SK-N-SH (cell line): ENCODE measurements around the gene NOPCHAP1. TPM values are rescaled to one million over a fixed set of nuclear protein-coding genes. Genes with fewer than 3 reads are reported as not detected.

Experiments
- CTCF ChIA-PET: fragments of 300-600, 350-600 bp; formaldehyde crosslinking; extraction: SDS; loops from one replicate; lab custom pipeline; 2021; lab: Yijun Ruan, JAX
- POLR2A ChIA-PET: fragments of 350-600 bp; sonication (Branson Sonifier 250); formaldehyde crosslinking; extraction: SDS; loops from one replicate; lab custom pipeline; 2020; ENCODE audit warnings: antibody characterized with exemption, inconsistent platforms; lab: Yijun Ruan, JAX
- DNase-seq: peaks from one replicate; pipeline ENCODE4 v3.0.0; 2012
- H2AFZ ChIP-seq: fragments of 200-600 bp; sonication (generic); 2 replicates; pipeline ENCODE4 v1.8.1; 2016; ENCODE audit warnings: antibody characterized with exemption, mild to moderate bottlenecking, low read depth
- H3F3A ChIP-seq: fragments of 200-600 bp; sonication (generic); replicated peaks from 2 replicates; pipeline ENCODE3; 2016; ENCODE audit warnings: antibody characterized with exemption, mild to moderate bottlenecking; ENCODE audit not compliant: insufficient read depth
- H3K27ac ChIP-seq, 2 experiments: fragments of 200-500 bp in 1 of 2; fragments of 200-600 bp in 1 of 2; sonication (Bioruptor generic) in 1 of 2; sonication (generic), shearing (Covaris generic) in 1 of 2; 2 replicates each; pipeline versions ENCODE4 v1.5.1 to v1.6.1; 2014 to 2016; ENCODE audit warnings: low read depth in 2 of 2, inconsistent platforms in 1 of 2, low read length in 1 of 2, mild to moderate bottlenecking in 1 of 2, mixed read lengths in 1 of 2
- H3K27me3 ChIP-seq: fragments of 200-600 bp; sonication (generic), shearing (Covaris generic); 2 replicates; pipeline ENCODE4 v1.6.1; 2016; ENCODE audit warnings: mixed run types; ENCODE audit not compliant: insufficient read depth
- H3K36me3 ChIP-seq, 2 experiments: fragments of 200-500 bp in 1 of 2; fragments of 200-600 bp in 1 of 2; sonication (Bioruptor generic) in 1 of 2; sonication (generic) in 1 of 2; replicated peaks in 1 of 2; 2 replicates each; pipeline versions ENCODE3 to v1.5.1; 2014 to 2016; ENCODE audit warnings: low read length in 1 of 2, mild to moderate bottlenecking in 1 of 2; ENCODE audit not compliant: insufficient read depth in 2 of 2, control insufficient read depth in 1 of 2
- H3K4me1 ChIP-seq, 2 experiments: fragments of 200-500 bp in 1 of 2; fragments of 200-600 bp in 1 of 2; sonication (Bioruptor generic) in 1 of 2; sonication (generic), shearing (Covaris generic) in 1 of 2; 2 replicates each; pipeline versions ENCODE4 v1.5.1 to v1.6.1; 2014 to 2016; ENCODE audit warnings: low read depth in 1 of 2, low read length in 1 of 2, mixed run types in 1 of 2; ENCODE audit not compliant: insufficient read depth in 2 of 2, control insufficient read depth in 1 of 2
- H3K4me2 ChIP-seq: fragments of 200-600 bp; sonication (generic), shearing (Covaris generic); 2 replicates; pipeline ENCODE4 v1.6.1; 2017; ENCODE audit warnings: mixed run types
- H3K4me3 ChIP-seq, 2 experiments: fragments of 200-500 bp in 1 of 2; fragments of 200-600 bp in 1 of 2; sonication (Bioruptor generic) in 1 of 2; sonication (generic), shearing (Covaris generic) in 1 of 2; 2 replicates each; pipeline versions ENCODE4 v1.5.1 to v1.8.1; 2014 to 2016; ENCODE audit warnings: low read depth in 2 of 2, inconsistent platforms in 1 of 2, low read length in 1 of 2, mild to moderate bottlenecking in 1 of 2, mixed read lengths in 1 of 2, moderate library complexity in 1 of 2
- H3K79me2 ChIP-seq: fragments of 200-600 bp; sonication (generic); 2 replicates; pipeline ENCODE4 v1.8.1; 2017; ENCODE audit warnings: mild to moderate bottlenecking; ENCODE audit not compliant: insufficient read depth
- H3K9ac ChIP-seq: fragments of 200-600 bp; sonication (generic); 2 replicates; pipeline ENCODE4 v1.6.1; 2017; ENCODE audit warnings: mixed run types
- H3K9me2 ChIP-seq: fragments of 200-600 bp; sonication (generic); 2 replicates; pipeline ENCODE4 v1.6.1; 2017; ENCODE audit warnings: mixed run types
- H3K9me3 ChIP-seq: fragments of 200-600 bp; sonication (generic); 2 replicates; pipeline ENCODE4 v1.6.1; 2017; ENCODE audit warnings: mixed run types, mild to moderate bottlenecking, moderate library complexity
- H4K20me1 ChIP-seq: fragments of 200-600 bp; sonication (generic); 2 replicates; pipeline ENCODE4 v1.6.1; 2017; ENCODE audit warnings: mild to moderate bottlenecking, mixed run types; ENCODE audit not compliant: insufficient read depth
- EZH2phosphoT487 ChIP-seq: fragments of 200-600 bp; sonication (generic); IDR thresholded peaks from 2 replicates; pipeline ENCODE4 v1.6.1; 2017; ENCODE audit warnings: low read depth, mixed run types, mild to moderate bottlenecking, antibody characterized with exemption, moderate library complexity, borderline replicate concordance
- FOSL2 ChIP-seq: IDR thresholded peaks from 2 replicates; pipeline ENCODE4 v1.4.0; 2012; ENCODE audit warnings: low read depth, mild to moderate bottlenecking, moderate library complexity, borderline replicate concordance
- FOXJ3 ChIP-seq: sonication (generic); formaldehyde crosslinking; IDR thresholded peaks from 2 replicates; pipeline ENCODE4 v1.5.1; 2020; ENCODE audit warnings: mild to moderate bottlenecking, missing genetic modification reagents
- FOXM1 ChIP-seq: IDR thresholded peaks from 2 replicates; pipeline ENCODE4 v1.4.0; 2012; ENCODE audit warnings: low read depth, mild to moderate bottlenecking
- GATA2 ChIP-seq: sonication (generic); formaldehyde crosslinking; IDR thresholded peaks from 2 replicates; pipeline ENCODE4 v1.5.0; 2020; ENCODE audit warnings: mild to moderate bottlenecking, missing genetic modification reagents
- MXI1 ChIP-seq: IDR thresholded peaks from 2 replicates; pipeline ENCODE4 v1.6.1; 2012; ENCODE audit warnings: mild to moderate bottlenecking, low read depth, low read length, improper control_type of control experiment
- RFX5 ChIP-seq: IDR thresholded peaks from 2 replicates; pipeline ENCODE4 v1.6.1; 2012; ENCODE audit warnings: mild to moderate bottlenecking, improper control_type of control experiment, low read length
- SIN3A ChIP-seq: IDR thresholded peaks from 2 replicates; pipeline ENCODE4 v1.6.1; 2012; ENCODE audit warnings: low read depth, mild to moderate bottlenecking, low read length, moderate library complexity, borderline replicate concordance
- SMC3 ChIP-seq: IDR thresholded peaks from 2 replicates; pipeline ENCODE4 v1.6.1; 2012; ENCODE audit warnings: low read depth, low read length, improper control_type of control experiment
- TAF1 ChIP-seq: IDR thresholded peaks from 2 replicates; pipeline ENCODE4 v1.6.1; 2012; ENCODE audit warnings: low read depth, mild to moderate bottlenecking, low read length, moderate library complexity, borderline replicate concordance
- WGBS: methylation state at CpG from one replicate; pipeline ENCODE4 v1.1.6; 2017; ENCODE audit warnings: low lambda C conversion rate; 5-methylcytosine and 5-hydroxymethylcytosine counted together
- polyA plus RNA-seq, 3 experiments: library from polyadenylated mRNA; depleted of rRNA; stranded (reverse); fragments of >200 nt; gene quantifications; 2 replicates each; pipeline ENCODE4 v1.2.3, GENCODE V29; 2012
- TF ChIP-seq, protein P1 (sequence below): IDR thresholded peaks from 2 replicates; pipeline ENCODE4; 2012
- TF ChIP-seq, protein P2 (sequence below): fragments of 150-350 bp; IDR thresholded peaks from 2 replicates; pipeline ENCODE4 v1.6.1; 2017; ENCODE audit warnings: antibody characterized with exemption, low read length, low read depth, borderline replicate concordance
- TF ChIP-seq, protein P3 (sequence below): fragments of 200-600 bp; sonication (generic); IDR thresholded peaks from 2 replicates; pipeline ENCODE4 v1.6.1; 2017; ENCODE audit warnings: antibody characterized with exemption, mild to moderate bottlenecking, moderate library complexity
- TF ChIP-seq, protein P4 (sequence below): IDR thresholded peaks from 2 replicates; pipeline ENCODE4 v1.4.0; 2012; ENCODE audit warnings: low read depth, borderline replicate concordance
- TF ChIP-seq, protein P5 (sequence below): IDR thresholded peaks from 2 replicates; pipeline ENCODE4 v1.4.0; 2012; ENCODE audit warnings: low read depth

The NOPCHAP1 gene
- polyA plus RNA-seq, 1 of the 3 experiments (the other 2 are of a cell fraction): 17.3 TPM

DNA sequence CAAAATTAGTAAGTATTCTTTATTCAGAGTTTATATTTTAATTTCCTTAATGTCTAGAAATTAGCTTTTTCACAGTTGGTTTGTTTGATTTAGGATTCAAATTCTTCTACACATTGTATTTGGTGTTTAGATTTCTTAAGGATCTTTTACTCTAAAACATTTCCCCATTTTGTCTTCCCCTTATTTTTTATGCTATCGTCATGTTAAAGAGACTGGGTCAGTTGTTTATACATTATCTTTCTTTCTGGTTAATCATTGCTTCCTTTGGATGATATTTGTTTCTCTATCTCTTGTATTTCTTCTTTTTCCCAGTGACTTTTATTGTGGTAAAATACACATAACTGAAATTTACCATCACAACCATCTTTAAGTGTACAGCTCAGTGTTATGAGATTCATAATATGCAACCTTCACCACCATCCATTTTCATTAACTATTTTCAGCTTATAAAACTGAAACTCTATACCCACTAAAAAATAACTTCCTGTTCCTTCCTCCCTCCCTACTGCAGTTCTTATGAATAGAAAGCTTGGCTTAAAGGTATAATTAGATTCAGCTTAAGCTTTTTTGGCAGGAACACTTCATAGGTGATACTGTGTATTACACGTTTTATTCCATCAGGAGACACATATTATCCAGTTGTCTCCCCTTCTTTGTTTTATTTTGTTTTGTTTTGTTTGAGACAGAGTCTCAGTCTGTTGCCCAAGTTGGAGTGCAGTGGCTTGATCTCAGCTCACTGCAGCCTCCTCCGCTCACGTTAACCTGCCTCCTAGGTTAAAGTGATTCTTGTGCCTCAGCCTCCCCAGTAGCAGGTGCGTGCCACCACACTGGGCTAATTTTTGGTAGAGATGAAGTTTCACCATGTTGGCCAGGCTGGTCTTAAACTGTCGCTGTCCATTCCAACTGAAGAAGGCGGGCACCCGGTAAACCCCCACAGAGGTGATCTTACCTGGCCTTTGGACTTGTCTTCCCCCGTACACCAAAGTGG, 45.0 kb downstream of the NOPCHAP1 start:
- H3K4me3 ChIP-seq: no peak overlapping the region
- 92% methylated on average over 9 of the region's 9 CpGs for WGBS
- no peaks in the 10 kb centered on the region for H3K27me3 ChIP-seq
- H3K4me2 ChIP-seq: no peak overlapping the region
- POLR2A ChIA-PET: no interaction called here
- TF ChIP-seq, protein P1, sequence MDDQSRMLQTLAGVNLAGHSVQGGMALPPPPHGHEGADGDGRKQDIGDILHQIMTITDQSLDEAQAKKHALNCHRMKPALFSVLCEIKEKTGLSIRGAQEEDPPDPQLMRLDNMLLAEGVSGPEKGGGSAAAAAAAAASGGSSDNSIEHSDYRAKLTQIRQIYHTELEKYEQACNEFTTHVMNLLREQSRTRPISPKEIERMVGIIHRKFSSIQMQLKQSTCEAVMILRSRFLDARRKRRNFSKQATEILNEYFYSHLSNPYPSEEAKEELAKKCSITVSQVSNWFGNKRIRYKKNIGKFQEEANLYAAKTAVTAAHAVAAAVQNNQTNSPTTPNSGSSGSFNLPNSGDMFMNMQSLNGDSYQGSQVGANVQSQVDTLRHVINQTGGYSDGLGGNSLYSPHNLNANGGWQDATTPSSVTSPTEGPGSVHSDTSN: no peak
- TF ChIP-seq RFX5 (no peak), TAF1 (no peak), GATA2 (CRISPR knock-in tag) (no peak), SIN3A (no peak), FOXJ3 (CRISPR knock-in tag) (no peak), EZH2phosphoT487 (no peak), SMC3 (no peak), FOSL2 (no peak)
- TF ChIP-seq, protein P2, sequence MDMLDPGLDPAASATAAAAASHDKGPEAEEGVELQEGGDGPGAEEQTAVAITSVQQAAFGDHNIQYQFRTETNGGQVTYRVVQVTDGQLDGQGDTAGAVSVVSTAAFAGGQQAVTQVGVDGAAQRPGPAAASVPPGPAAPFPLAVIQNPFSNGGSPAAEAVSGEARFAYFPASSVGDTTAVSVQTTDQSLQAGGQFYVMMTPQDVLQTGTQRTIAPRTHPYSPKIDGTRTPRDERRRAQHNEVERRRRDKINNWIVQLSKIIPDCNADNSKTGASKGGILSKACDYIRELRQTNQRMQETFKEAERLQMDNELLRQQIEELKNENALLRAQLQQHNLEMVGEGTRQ: no peak
- H3K9ac ChIP-seq: no peak overlapping the region
- H3K9me3 ChIP-seq: no peaks in the 10 kb centered on the region
- no peak overlapping the region for H3K27ac ChIP-seq
- H3K9me2 ChIP-seq: no peaks in the 10 kb centered on the region
- H3K79me2 ChIP-seq: no peaks in the 10 kb centered on the region
- H3F3A ChIP-seq: no peaks in the 10 kb centered on the region
- no peak for DNase-seq
- peaks cover 6 to 13% of the 10 kb centered on the region in 2 experiments for H3K36me3 ChIP-seq
- H4K20me1 ChIP-seq: no peaks in the 10 kb centered on the region
- CTCF ChIA-PET: interaction anchor here (1.7 kb wide), 1 partner anchor 650 kb away, joined by 5 read pairs; no protein-coding TSS in a partner anchor
- no peaks in the 10 kb centered on the region; a peak in 1 of 4 replicates for H3K4me1 ChIP-seq
- no peak overlapping the region for H2AFZ ChIP-seq

DNA sequence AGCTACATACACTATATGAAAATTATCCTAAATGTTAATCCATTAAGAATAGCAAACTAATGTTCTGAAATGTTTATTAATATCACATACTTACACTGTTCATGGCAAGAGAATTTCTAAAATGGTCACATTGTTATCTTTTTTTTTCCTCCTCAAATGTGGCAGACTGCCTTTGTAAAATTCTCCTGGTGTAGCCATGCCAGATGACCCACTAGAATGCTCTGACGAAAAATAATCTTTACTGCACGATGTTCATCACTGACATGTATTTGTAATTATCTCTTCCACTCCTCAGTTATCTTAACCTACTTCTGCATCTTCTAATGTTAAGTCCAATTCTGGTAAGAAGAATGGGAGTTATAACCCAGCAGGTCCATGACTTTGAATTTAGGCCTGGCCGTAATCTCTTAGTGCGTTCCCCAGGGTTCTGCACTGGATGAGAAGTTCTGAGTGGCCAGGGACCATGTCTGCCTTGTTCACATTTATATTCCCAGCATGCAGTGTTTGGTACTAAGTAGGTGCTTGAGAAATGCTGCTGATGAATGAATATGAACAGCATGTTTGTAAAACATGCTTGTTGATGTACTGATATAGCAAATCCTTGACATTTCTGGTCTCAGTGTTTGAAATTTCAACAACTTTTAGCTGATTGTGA, 46.7 kb downstream of the NOPCHAP1 start:
- no peaks in the 10 kb centered on the region for H3K4me1 ChIP-seq
- ChIA-PET CTCF (interaction anchor here (1.9 to 2.6 kb wide), 3 partner anchors 20 to 651 kb away, joined by 8 to 10 read pairs (median 9); partner anchors contain the start of gene SLC41A2), POLR2A (no interaction called here)
- no peaks in the 10 kb centered on the region for H3K9me3 ChIP-seq
- no peaks in the 10 kb centered on the region for H3K9me2 ChIP-seq
- no peak for DNase-seq
- no peak overlapping the region for H3K9ac ChIP-seq
- H3K27me3 ChIP-seq: no peaks in the 10 kb centered on the region
- peaks cover 6 to 10% of the 10 kb centered on the region in 2 experiments for H3K36me3 ChIP-seq
- no peak overlapping the region for H2AFZ ChIP-seq
- H3F3A ChIP-seq: no peaks in the 10 kb centered on the region
- no peak overlapping the region for H3K4me3 ChIP-seq
- H3K79me2 ChIP-seq: no peaks in the 10 kb centered on the region
- H4K20me1 ChIP-seq: no peaks in the 10 kb centered on the region
- WGBS: 95% methylated on average over 4 of the region's 4 CpGs
- no peak overlapping the region for H3K27ac ChIP-seq
- H3K4me2 ChIP-seq: no peak overlapping the region
- TF ChIP-seq, protein P3, sequence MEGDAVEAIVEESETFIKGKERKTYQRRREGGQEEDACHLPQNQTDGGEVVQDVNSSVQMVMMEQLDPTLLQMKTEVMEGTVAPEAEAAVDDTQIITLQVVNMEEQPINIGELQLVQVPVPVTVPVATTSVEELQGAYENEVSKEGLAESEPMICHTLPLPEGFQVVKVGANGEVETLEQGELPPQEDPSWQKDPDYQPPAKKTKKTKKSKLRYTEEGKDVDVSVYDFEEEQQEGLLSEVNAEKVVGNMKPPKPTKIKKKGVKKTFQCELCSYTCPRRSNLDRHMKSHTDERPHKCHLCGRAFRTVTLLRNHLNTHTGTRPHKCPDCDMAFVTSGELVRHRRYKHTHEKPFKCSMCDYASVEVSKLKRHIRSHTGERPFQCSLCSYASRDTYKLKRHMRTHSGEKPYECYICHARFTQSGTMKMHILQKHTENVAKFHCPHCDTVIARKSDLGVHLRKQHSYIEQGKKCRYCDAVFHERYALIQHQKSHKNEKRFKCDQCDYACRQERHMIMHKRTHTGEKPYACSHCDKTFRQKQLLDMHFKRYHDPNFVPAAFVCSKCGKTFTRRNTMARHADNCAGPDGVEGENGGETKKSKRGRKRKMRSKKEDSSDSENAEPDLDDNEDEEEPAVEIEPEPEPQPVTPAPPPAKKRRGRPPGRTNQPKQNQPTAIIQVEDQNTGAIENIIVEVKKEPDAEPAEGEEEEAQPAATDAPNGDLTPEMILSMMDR: no peak
- TF ChIP-seq, protein P4, sequence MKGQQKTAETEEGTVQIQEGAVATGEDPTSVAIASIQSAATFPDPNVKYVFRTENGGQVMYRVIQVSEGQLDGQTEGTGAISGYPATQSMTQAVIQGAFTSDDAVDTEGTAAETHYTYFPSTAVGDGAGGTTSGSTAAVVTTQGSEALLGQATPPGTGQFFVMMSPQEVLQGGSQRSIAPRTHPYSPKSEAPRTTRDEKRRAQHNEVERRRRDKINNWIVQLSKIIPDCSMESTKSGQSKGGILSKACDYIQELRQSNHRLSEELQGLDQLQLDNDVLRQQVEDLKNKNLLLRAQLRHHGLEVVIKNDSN: no peak
- TF ChIP-seq, protein P1: no peak
- TF ChIP-seq MXI1: no peak
- TF ChIP-seq RFX5: no peak
- TF ChIP-seq, protein P5, sequence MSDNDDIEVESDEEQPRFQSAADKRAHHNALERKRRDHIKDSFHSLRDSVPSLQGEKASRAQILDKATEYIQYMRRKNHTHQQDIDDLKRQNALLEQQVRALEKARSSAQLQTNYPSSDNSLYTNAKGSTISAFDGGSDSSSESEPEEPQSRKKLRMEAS: no peak
- TF ChIP-seq FOXM1: no peak
- no peak for TF ChIP-seq FOSL2
- no peak for TF ChIP-seq TAF1
